SK-N-SH (cell line): ENCODE measurements around the gene PPP1R36. TPM values are rescaled to one million over a fixed set of nuclear protein-coding genes. Genes with fewer than 3 reads are reported as not detected.

Experiments used
- CTCF ChIA-PET: fragments of 300-600, 350-600 bp; formaldehyde crosslinking; extraction: SDS; loops from one replicate; lab custom pipeline; 2021; lab: Yijun Ruan, JAX
- POLR2A ChIA-PET: fragments of 350-600 bp; sonication (Branson Sonifier 250); formaldehyde crosslinking; extraction: SDS; loops from one replicate; lab custom pipeline; 2020; ENCODE audit warnings: antibody characterized with exemption, inconsistent platforms; lab: Yijun Ruan, JAX
- DNase-seq: peaks from one replicate; pipeline ENCODE4 v3.0.0; 2012
- H2AFZ ChIP-seq: fragments of 200-600 bp; sonication (generic); 2 replicates; pipeline ENCODE4 v1.8.1; 2016; ENCODE audit warnings: antibody characterized with exemption, mild to moderate bottlenecking, low read depth
- H3F3A ChIP-seq: fragments of 200-600 bp; sonication (generic); replicated peaks from 2 replicates; pipeline ENCODE3; 2016; ENCODE audit warnings: antibody characterized with exemption, mild to moderate bottlenecking; ENCODE audit not compliant: insufficient read depth
- H3K27ac ChIP-seq, 2 experiments: fragments of 200-500 bp in 1 of 2; fragments of 200-600 bp in 1 of 2; sonication (Bioruptor generic) in 1 of 2; sonication (generic), shearing (Covaris generic) in 1 of 2; 2 replicates each; pipeline versions ENCODE4 v1.5.1 to v1.6.1; 2014 to 2016; ENCODE audit warnings: low read depth in 2 of 2, inconsistent platforms in 1 of 2, low read length in 1 of 2, mild to moderate bottlenecking in 1 of 2, mixed read lengths in 1 of 2
- H3K27me3 ChIP-seq: fragments of 200-600 bp; sonication (generic), shearing (Covaris generic); 2 replicates; pipeline ENCODE4 v1.6.1; 2016; ENCODE audit warnings: mixed run types; ENCODE audit not compliant: insufficient read depth
- H3K36me3 ChIP-seq, 2 experiments: fragments of 200-500 bp in 1 of 2; fragments of 200-600 bp in 1 of 2; sonication (Bioruptor generic) in 1 of 2; sonication (generic) in 1 of 2; replicated peaks in 1 of 2; 2 replicates each; pipeline versions ENCODE3 to v1.5.1; 2014 to 2016; ENCODE audit warnings: low read length in 1 of 2, mild to moderate bottlenecking in 1 of 2; ENCODE audit not compliant: insufficient read depth in 2 of 2, control insufficient read depth in 1 of 2
- H3K4me1 ChIP-seq, 2 experiments: fragments of 200-500 bp in 1 of 2; fragments of 200-600 bp in 1 of 2; sonication (Bioruptor generic) in 1 of 2; sonication (generic), shearing (Covaris generic) in 1 of 2; 2 replicates each; pipeline versions ENCODE4 v1.5.1 to v1.6.1; 2014 to 2016; ENCODE audit warnings: low read depth in 1 of 2, low read length in 1 of 2, mixed run types in 1 of 2; ENCODE audit not compliant: insufficient read depth in 2 of 2, control insufficient read depth in 1 of 2
- H3K4me2 ChIP-seq: fragments of 200-600 bp; sonication (generic), shearing (Covaris generic); 2 replicates; pipeline ENCODE4 v1.6.1; 2017; ENCODE audit warnings: mixed run types
- H3K4me3 ChIP-seq, 2 experiments: fragments of 200-500 bp in 1 of 2; fragments of 200-600 bp in 1 of 2; sonication (Bioruptor generic) in 1 of 2; sonication (generic), shearing (Covaris generic) in 1 of 2; 2 replicates each; pipeline versions ENCODE4 v1.5.1 to v1.8.1; 2014 to 2016; ENCODE audit warnings: low read depth in 2 of 2, inconsistent platforms in 1 of 2, low read length in 1 of 2, mild to moderate bottlenecking in 1 of 2, mixed read lengths in 1 of 2, moderate library complexity in 1 of 2
- H3K79me2 ChIP-seq: fragments of 200-600 bp; sonication (generic); 2 replicates; pipeline ENCODE4 v1.8.1; 2017; ENCODE audit warnings: mild to moderate bottlenecking; ENCODE audit not compliant: insufficient read depth
- H3K9ac ChIP-seq: fragments of 200-600 bp; sonication (generic); 2 replicates; pipeline ENCODE4 v1.6.1; 2017; ENCODE audit warnings: mixed run types
- H3K9me2 ChIP-seq: fragments of 200-600 bp; sonication (generic); 2 replicates; pipeline ENCODE4 v1.6.1; 2017; ENCODE audit warnings: mixed run types
- H3K9me3 ChIP-seq: fragments of 200-600 bp; sonication (generic); 2 replicates; pipeline ENCODE4 v1.6.1; 2017; ENCODE audit warnings: mixed run types, mild to moderate bottlenecking, moderate library complexity
- H4K20me1 ChIP-seq: fragments of 200-600 bp; sonication (generic); 2 replicates; pipeline ENCODE4 v1.6.1; 2017; ENCODE audit warnings: mild to moderate bottlenecking, mixed run types; ENCODE audit not compliant: insufficient read depth
- CHD2 ChIP-seq: fragments of 150-350 bp; IDR thresholded peaks from 2 replicates; pipeline ENCODE4 v1.6.1; 2018; ENCODE audit warnings: low read length; ENCODE audit not compliant: partially characterized antibody
- ELF1 ChIP-seq: IDR thresholded peaks from 2 replicates; pipeline ENCODE4 v1.4.0; 2012
- EP300 ChIP-seq, 2 experiments: IDR thresholded peaks; 2 replicates each; pipeline versions ENCODE4 v1.4.0 to v1.6.1; 2012; ENCODE audit warnings: borderline replicate concordance in 1 of 2, low read depth in 1 of 2, low read length in 1 of 2
- EZH2phosphoT487 ChIP-seq: fragments of 200-600 bp; sonication (generic); IDR thresholded peaks from 2 replicates; pipeline ENCODE4 v1.6.1; 2017; ENCODE audit warnings: low read depth, mixed run types, mild to moderate bottlenecking, antibody characterized with exemption, moderate library complexity, borderline replicate concordance
- FOSL2 ChIP-seq: IDR thresholded peaks from 2 replicates; pipeline ENCODE4 v1.4.0; 2012; ENCODE audit warnings: low read depth, mild to moderate bottlenecking, moderate library complexity, borderline replicate concordance
- FOXJ3 ChIP-seq: sonication (generic); formaldehyde crosslinking; IDR thresholded peaks from 2 replicates; pipeline ENCODE4 v1.5.1; 2020; ENCODE audit warnings: mild to moderate bottlenecking, missing genetic modification reagents
- FOXM1 ChIP-seq: IDR thresholded peaks from 2 replicates; pipeline ENCODE4 v1.4.0; 2012; ENCODE audit warnings: low read depth, mild to moderate bottlenecking
- GABPA ChIP-seq: IDR thresholded peaks from 2 replicates; pipeline ENCODE4 v1.4.0; 2012; ENCODE audit warnings: low read depth, mild to moderate bottlenecking
- JUND ChIP-seq: IDR thresholded peaks from 2 replicates; pipeline ENCODE4 v1.4.0; 2012
- NFIC ChIP-seq: IDR thresholded peaks from 2 replicates; pipeline ENCODE4 v1.4.0; 2012; ENCODE audit warnings: borderline replicate concordance
- NRF1 ChIP-seq: IDR thresholded peaks from 2 replicates; pipeline ENCODE4 v1.6.1; 2012; ENCODE audit warnings: low read depth, mild to moderate bottlenecking, low read length
- RFX5 ChIP-seq: IDR thresholded peaks from 2 replicates; pipeline ENCODE4 v1.6.1; 2012; ENCODE audit warnings: mild to moderate bottlenecking, improper control_type of control experiment, low read length
- SIN3A ChIP-seq: IDR thresholded peaks from 2 replicates; pipeline ENCODE4 v1.6.1; 2012; ENCODE audit warnings: low read depth, mild to moderate bottlenecking, low read length, moderate library complexity, borderline replicate concordance
- SMC3 ChIP-seq: IDR thresholded peaks from 2 replicates; pipeline ENCODE4 v1.6.1; 2012; ENCODE audit warnings: low read depth, low read length, improper control_type of control experiment
- TAF1 ChIP-seq: IDR thresholded peaks from 2 replicates; pipeline ENCODE4 v1.6.1; 2012; ENCODE audit warnings: low read depth, mild to moderate bottlenecking, low read length, moderate library complexity, borderline replicate concordance
- USF1 ChIP-seq: IDR thresholded peaks from 2 replicates; pipeline ENCODE4 v1.4.0; 2012; ENCODE audit warnings: low read depth, borderline replicate concordance
- YY1 ChIP-seq: IDR thresholded peaks from 2 replicates; pipeline ENCODE4 v1.4.0; 2012; ENCODE audit warnings: low read depth, mild to moderate bottlenecking
- WGBS: methylation state at CpG from one replicate; pipeline ENCODE4 v1.1.6; 2017; ENCODE audit warnings: low lambda C conversion rate; 5-methylcytosine and 5-hydroxymethylcytosine counted together
- polyA plus RNA-seq, 3 experiments: library from polyadenylated mRNA; depleted of rRNA; stranded (reverse); fragments of >200 nt; gene quantifications; 2 replicates each; pipeline ENCODE4 v1.2.3, GENCODE V29; 2012
- TF ChIP-seq, protein P1 (sequence below): fragments of 150-350 bp; IDR thresholded peaks from 2 replicates; pipeline ENCODE4 v1.6.1; 2017; ENCODE audit warnings: antibody characterized with exemption, low read length, low read depth, borderline replicate concordance
- TF ChIP-seq, protein P2 (sequence below): IDR thresholded peaks from 2 replicates; pipeline ENCODE4 v1.4.0; 2012; ENCODE audit warnings: low read depth
- TF ChIP-seq, protein P3 (sequence below): IDR thresholded peaks from 2 replicates; pipeline ENCODE4 v1.4.0; 2012; ENCODE audit warnings: low read depth, borderline replicate concordance

PPP1R36 gene
- polyA plus RNA-seq, 1 of the 3 experiments (the other 2 are of a cell fraction) = 0.08 TPM

DNA sequence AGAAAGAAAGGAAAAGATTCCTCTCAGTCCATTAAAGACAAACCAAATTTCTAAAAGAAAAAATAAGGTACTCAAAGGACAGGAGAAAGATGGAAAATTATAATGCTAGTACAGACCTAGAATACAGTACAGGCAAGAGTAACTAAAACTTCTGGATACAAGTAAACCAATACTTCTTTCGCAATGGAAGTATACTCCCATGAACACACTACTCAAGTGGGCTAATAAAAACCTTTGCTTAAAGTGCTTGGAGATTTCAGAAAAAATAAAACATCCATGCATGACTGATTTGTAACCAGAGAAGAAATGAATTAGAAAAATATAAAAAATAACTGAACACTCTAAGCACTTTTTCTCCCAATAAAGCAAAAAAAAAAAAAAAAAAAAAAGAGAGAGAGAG is 49.7 kb upstream of the PPP1R36 start:
- H3K9ac ChIP-seq = no peak overlapping the region
- no peaks in the 10 kb centered on the region for H4K20me1 ChIP-seq
- ChIA-PET POLR2A (interaction anchor here (1.5 kb wide), 1 partner anchor 9 kb away, joined by 3 read pairs; no protein-coding TSS in a partner anchor), CTCF (interaction anchor here (5.6 kb wide), 1 partner anchor 21 kb away, joined by 20 read pairs; no protein-coding TSS in a partner anchor)
- H3K27ac ChIP-seq = peak overlapping the region; percentile 28 to 95; a peak in 2 of 4 replicates
- DNase-seq = no peak
- no peaks in the 10 kb centered on the region for H3K27me3 ChIP-seq
- peaks cover 21 to 24% of the 10 kb centered on the region in 2 experiments for H3K4me1 ChIP-seq
- TF ChIP-seq CHD2 = no peak
- TF ChIP-seq RFX5 = no peak
- TF ChIP-seq EP300 (IDR thresholded peaks at IDR 0.05; ENCODE audit: borderline replicate concordance in 1 of 2, low read depth in 1 of 2, low read length in 1 of 2) = no peak
- no peak for TF ChIP-seq GABPA
- TF ChIP-seq NFIC = no peak
- TF ChIP-seq EZH2phosphoT487 = no peak
- TF ChIP-seq FOXJ3 (CRISPR knock-in tag) = no peak
- no peak for TF ChIP-seq YY1
- no peak for TF ChIP-seq SIN3A
- TF ChIP-seq NRF1 = no peak
- TF ChIP-seq FOXM1 = no peak
- TF ChIP-seq USF1 = no peak
- TF ChIP-seq SMC3 = no peak
- no peak for TF ChIP-seq JUND
- no peak for TF ChIP-seq FOSL2
- no peak for TF ChIP-seq ELF1
- TF ChIP-seq, protein P1, sequence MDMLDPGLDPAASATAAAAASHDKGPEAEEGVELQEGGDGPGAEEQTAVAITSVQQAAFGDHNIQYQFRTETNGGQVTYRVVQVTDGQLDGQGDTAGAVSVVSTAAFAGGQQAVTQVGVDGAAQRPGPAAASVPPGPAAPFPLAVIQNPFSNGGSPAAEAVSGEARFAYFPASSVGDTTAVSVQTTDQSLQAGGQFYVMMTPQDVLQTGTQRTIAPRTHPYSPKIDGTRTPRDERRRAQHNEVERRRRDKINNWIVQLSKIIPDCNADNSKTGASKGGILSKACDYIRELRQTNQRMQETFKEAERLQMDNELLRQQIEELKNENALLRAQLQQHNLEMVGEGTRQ = no peak
- TF ChIP-seq TAF1 = no peak
- TF ChIP-seq, protein P2, sequence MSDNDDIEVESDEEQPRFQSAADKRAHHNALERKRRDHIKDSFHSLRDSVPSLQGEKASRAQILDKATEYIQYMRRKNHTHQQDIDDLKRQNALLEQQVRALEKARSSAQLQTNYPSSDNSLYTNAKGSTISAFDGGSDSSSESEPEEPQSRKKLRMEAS = no peak
- TF ChIP-seq, protein P3, sequence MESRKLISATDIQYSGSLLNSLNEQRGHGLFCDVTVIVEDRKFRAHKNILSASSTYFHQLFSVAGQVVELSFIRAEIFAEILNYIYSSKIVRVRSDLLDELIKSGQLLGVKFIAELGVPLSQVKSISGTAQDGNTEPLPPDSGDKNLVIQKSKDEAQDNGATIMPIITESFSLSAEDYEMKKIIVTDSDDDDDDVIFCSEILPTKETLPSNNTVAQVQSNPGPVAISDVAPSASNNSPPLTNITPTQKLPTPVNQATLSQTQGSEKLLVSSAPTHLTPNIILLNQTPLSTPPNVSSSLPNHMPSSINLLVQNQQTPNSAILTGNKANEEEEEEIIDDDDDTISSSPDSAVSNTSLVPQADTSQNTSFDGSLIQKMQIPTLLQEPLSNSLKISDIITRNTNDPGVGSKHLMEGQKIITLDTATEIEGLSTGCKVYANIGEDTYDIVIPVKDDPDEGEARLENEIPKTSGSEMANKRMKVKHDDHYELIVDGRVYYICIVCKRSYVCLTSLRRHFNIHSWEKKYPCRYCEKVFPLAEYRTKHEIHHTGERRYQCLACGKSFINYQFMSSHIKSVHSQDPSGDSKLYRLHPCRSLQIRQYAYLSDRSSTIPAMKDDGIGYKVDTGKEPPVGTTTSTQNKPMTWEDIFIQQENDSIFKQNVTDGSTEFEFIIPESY = no peak
- peaks cover 8 to 13% of the 10 kb centered on the region in 2 experiments for H3K36me3 ChIP-seq
- no peaks in the 10 kb centered on the region for H3K9me2 ChIP-seq
- H3K4me2 ChIP-seq = no peak overlapping the region
- H2AFZ ChIP-seq = no peak overlapping the region
- no peak overlapping the region for H3K4me3 ChIP-seq
- H3K9me3 ChIP-seq = no peaks in the 10 kb centered on the region
- WGBS = 97% methylated on average over 1 of the region's 1 CpG
- peaks cover 55% of the 10 kb centered on the region for H3K79me2 ChIP-seq
- peaks cover 26% of the 10 kb centered on the region for H3F3A ChIP-seq
